Lower leg skin (tissue), 3 donors: ENCODE data around the gene USPL1.

ENCODE experiments used
- POLR2A ChIP-seq, 2 donors: fragments of 450-650 bp; IDR thresholded peaks; one replicate each; pipeline ENCODE4 v1.6.1; 2016 to 2017; ENCODE audit warnings: antibody characterized with exemption in 2 of 2, mild to moderate bottlenecking in 1 of 2, moderate library complexity in 1 of 2
- TF ChIP-seq, protein P1 (sequence below), 3 donors: fragments of 450-650 bp; IDR thresholded peaks; one replicate each; pipeline ENCODE4 v1.5.1; 2016; ENCODE audit warnings: antibody characterized with exemption in 3 of 3, mild to moderate bottlenecking in 3 of 3, moderate library complexity in 2 of 3

DNA sequence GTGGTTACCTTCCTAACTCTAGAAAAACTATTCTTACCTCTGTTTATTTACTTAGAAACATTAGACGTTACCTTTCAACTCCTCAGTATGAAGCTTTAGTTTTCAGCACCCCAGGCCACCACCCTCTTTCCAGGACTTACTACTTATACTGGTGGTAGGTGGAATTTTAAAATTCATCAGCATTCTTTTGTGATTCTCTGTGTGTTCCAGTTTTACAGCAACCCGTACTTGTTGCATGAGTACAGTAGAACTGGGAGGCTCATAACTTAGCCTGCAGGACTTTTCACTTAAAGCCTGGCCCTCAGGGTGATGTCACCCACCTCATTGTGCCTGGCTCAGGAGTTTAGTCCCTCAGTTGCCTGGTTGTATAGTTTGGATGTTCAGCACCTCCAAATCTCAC lies 68.3 kb downstream of the USPL1 start:
- TF ChIP-seq, protein P1, sequence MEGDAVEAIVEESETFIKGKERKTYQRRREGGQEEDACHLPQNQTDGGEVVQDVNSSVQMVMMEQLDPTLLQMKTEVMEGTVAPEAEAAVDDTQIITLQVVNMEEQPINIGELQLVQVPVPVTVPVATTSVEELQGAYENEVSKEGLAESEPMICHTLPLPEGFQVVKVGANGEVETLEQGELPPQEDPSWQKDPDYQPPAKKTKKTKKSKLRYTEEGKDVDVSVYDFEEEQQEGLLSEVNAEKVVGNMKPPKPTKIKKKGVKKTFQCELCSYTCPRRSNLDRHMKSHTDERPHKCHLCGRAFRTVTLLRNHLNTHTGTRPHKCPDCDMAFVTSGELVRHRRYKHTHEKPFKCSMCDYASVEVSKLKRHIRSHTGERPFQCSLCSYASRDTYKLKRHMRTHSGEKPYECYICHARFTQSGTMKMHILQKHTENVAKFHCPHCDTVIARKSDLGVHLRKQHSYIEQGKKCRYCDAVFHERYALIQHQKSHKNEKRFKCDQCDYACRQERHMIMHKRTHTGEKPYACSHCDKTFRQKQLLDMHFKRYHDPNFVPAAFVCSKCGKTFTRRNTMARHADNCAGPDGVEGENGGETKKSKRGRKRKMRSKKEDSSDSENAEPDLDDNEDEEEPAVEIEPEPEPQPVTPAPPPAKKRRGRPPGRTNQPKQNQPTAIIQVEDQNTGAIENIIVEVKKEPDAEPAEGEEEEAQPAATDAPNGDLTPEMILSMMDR (IDR thresholded peaks at IDR 0.05) = no peak
- TF ChIP-seq POLR2A (IDR thresholded peaks at IDR 0.05) = no peak
